ENCODE results near the gene MMD2. TPM values are rescaled to one million over a fixed set of nuclear protein-coding genes. Genes with fewer than 3 reads are reported as not detected.

The MMD2 gene
- total and polyA plus RNA-seq, 2 donors (not counting 1 experiment from before 2014, with no cell fraction given): not detected

DNA sequence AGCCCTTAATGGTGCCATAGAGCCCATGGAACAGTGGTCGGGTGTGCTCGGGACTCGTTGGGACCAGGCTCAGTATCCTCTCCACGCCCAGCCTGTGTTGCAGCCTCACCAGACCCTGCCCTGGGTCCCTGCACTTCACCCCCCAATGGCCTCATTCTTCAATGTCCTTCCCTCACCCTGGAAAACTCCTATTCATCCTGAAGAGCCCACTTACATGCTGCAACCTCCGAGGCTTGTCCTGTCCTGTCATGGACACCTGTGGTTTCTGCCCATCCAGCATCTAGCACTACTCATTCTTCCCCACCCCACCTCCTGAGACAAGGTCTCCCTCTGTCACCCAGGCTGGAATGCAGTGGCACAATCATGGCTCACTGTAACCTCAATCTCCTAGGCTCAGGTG, 7.7 kb downstream of the MMD2 start:
- H3K27ac ChIP-seq (ENCODE audit: low read length in 2 of 2): no peak overlapping the region
- no peak overlapping the region for H3K9ac ChIP-seq (ENCODE audit: low read length)
- Mint-ChIP-seq H3K4me3 (no peak overlapping the region), H3K27me3 (peaks cover 36% of the 10 kb centered on the region), H3K9me3 (ENCODE audit: insufficient read depth) (peaks cover 3% of the 10 kb centered on the region), H3K4me1 (no peaks in the 10 kb centered on the region), H3K27ac (no peak overlapping the region)
- intact Hi-C loops (cut with micrococcal nuclease): no loop called here
- H3K27me3 ChIP-seq (replicated peaks in 1 of 4; ENCODE audit: control extremely low read depth in 1 of 4, control insufficient read depth in 3 of 4, insufficient read depth in 4 of 4, low read length in 3 of 4): peaks cover 0 to 24% (median 1%) of the 10 kb centered on the region in 4 experiments
- WGBS (ENCODE audit: insufficient coverage): 74% methylated on average over 5 of the region's 5 CpGs
- H3K4me2 ChIP-seq (replicated peaks; ENCODE audit: low read depth, low read length, poor library complexity, severe bottlenecking): no peak overlapping the region
- no peaks in the 10 kb centered on the region for H3K36me3 ChIP-seq (replicated peaks in 1 of 2; ENCODE audit: control extremely low read depth in 1 of 2, control insufficient read depth in 1 of 2, extremely low read depth in 1 of 2, insufficient read depth in 2 of 2, low read length in 1 of 2)
- TF ChIP-seq EZH2 (IDR thresholded peaks at IDR 0.05; ENCODE audit: borderline replicate concordance, insufficient read depth, low read depth, low read length, poor library complexity, severe bottlenecking): no peak
- TF ChIP-seq, protein P1, sequence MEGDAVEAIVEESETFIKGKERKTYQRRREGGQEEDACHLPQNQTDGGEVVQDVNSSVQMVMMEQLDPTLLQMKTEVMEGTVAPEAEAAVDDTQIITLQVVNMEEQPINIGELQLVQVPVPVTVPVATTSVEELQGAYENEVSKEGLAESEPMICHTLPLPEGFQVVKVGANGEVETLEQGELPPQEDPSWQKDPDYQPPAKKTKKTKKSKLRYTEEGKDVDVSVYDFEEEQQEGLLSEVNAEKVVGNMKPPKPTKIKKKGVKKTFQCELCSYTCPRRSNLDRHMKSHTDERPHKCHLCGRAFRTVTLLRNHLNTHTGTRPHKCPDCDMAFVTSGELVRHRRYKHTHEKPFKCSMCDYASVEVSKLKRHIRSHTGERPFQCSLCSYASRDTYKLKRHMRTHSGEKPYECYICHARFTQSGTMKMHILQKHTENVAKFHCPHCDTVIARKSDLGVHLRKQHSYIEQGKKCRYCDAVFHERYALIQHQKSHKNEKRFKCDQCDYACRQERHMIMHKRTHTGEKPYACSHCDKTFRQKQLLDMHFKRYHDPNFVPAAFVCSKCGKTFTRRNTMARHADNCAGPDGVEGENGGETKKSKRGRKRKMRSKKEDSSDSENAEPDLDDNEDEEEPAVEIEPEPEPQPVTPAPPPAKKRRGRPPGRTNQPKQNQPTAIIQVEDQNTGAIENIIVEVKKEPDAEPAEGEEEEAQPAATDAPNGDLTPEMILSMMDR (IDR thresholded peaks at IDR 0.05): no peak
- H3K9me3 ChIP-seq (ENCODE audit: control extremely low read depth in 1 of 3, control insufficient read depth in 2 of 3, insufficient read depth in 1 of 3, low read length in 2 of 3): peaks cover 0 to 22% (median 3%) of the 10 kb centered on the region in 3 donors
- H3K79me2 ChIP-seq (ENCODE audit: control insufficient read depth, insufficient read depth, low read length): no peaks in the 10 kb centered on the region
- H4K20me1 ChIP-seq (ENCODE audit: control insufficient read depth, insufficient read depth, low read length, poor library complexity, severe bottlenecking): no peaks in the 10 kb centered on the region
- ATAC-seq (ENCODE audit: low read depth) (no peak), DNase-seq (no peak)
- no peaks in the 10 kb centered on the region for H3K4me1 ChIP-seq (ENCODE audit: control insufficient read depth in 2 of 2, insufficient read depth in 2 of 2, low read length in 2 of 2)
- ChIA-PET CTCF (no interaction called here), POLR2A (no interaction called here)
- H3K4me3 ChIP-seq (ENCODE audit: control extremely low read depth in 1 of 5, extremely low read depth in 1 of 5, insufficient read depth in 1 of 5, low read depth in 2 of 5, low read length in 4 of 5): no peak overlapping the region
- H2AFZ ChIP-seq (ENCODE audit: insufficient read depth, low read depth, low read length, poor library complexity, severe bottlenecking): no peak overlapping the region

DNA sequence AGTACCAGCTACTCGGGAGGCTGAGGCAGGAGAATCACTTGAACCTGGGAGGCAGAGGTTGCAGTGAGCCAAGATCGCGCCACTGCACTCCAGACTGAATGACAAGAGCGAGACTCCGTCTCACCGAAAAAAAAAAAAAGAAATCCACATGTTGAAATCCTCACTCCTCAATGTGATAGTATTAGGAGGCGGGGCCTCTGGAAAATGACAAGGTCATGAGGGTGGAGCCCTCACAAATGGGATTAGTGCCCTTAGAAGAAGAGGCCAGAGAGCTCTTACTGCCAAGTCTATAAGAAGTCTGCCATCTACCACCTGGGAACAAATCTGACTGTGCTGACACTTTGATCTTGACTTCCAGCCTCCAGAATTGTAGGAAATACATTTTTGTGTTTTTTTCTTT, 10.6 kb downstream of the MMD2 start:
- Mint-ChIP-seq H3K9me3 (ENCODE audit: insufficient read depth) (peaks cover 3% of the 10 kb centered on the region), H3K4me3 (no peak overlapping the region), H3K4me1 (no peaks in the 10 kb centered on the region), H3K27ac (no peak overlapping the region), H3K27me3 (peaks cover 29% of the 10 kb centered on the region)
- ChIA-PET POLR2A (no interaction called here), CTCF (interaction anchor here (0.6 kb wide), 1 partner anchor 113 kb away, joined by 3 read pairs; no protein-coding TSS in a partner anchor)
- TF ChIP-seq EZH2 (IDR thresholded peaks at IDR 0.05; ENCODE audit: borderline replicate concordance, insufficient read depth, low read depth, low read length, poor library complexity, severe bottlenecking): no peak
- TF ChIP-seq, protein P1 (IDR thresholded peaks at IDR 0.05): no peak
- no peak overlapping the region for H3K4me2 ChIP-seq (replicated peaks; ENCODE audit: low read depth, low read length, poor library complexity, severe bottlenecking)
- H3K27ac ChIP-seq (ENCODE audit: low read length in 2 of 2): no peak overlapping the region
- H3K9ac ChIP-seq (ENCODE audit: low read length): no peak overlapping the region
- DNase-seq (no peak), ATAC-seq (ENCODE audit: low read depth) (no peak)
- 86% methylated on average over 1 of the region's 7 CpGs for WGBS (ENCODE audit: insufficient coverage)
- H2AFZ ChIP-seq (ENCODE audit: insufficient read depth, low read depth, low read length, poor library complexity, severe bottlenecking): no peak overlapping the region
- no peaks in the 10 kb centered on the region for H3K79me2 ChIP-seq (ENCODE audit: control insufficient read depth, insufficient read depth, low read length)
- H3K4me1 ChIP-seq (ENCODE audit: control insufficient read depth in 2 of 2, insufficient read depth in 2 of 2, low read length in 2 of 2): no peaks in the 10 kb centered on the region
- peaks cover 0 to 12% (median 1%) of the 10 kb centered on the region in 4 experiments for H3K27me3 ChIP-seq (replicated peaks in 1 of 4; ENCODE audit: control extremely low read depth in 1 of 4, control insufficient read depth in 3 of 4, insufficient read depth in 4 of 4, low read length in 3 of 4)
- no peaks in the 10 kb centered on the region for H3K36me3 ChIP-seq (replicated peaks in 1 of 2; ENCODE audit: control extremely low read depth in 1 of 2, control insufficient read depth in 1 of 2, extremely low read depth in 1 of 2, insufficient read depth in 2 of 2, low read length in 1 of 2)
- peaks cover 0 to 22% (median 3%) of the 10 kb centered on the region in 3 donors for H3K9me3 ChIP-seq (ENCODE audit: control extremely low read depth in 1 of 3, control insufficient read depth in 2 of 3, insufficient read depth in 1 of 3, low read length in 2 of 3)
- no peak overlapping the region for H3K4me3 ChIP-seq (ENCODE audit: control extremely low read depth in 1 of 5, extremely low read depth in 1 of 5, insufficient read depth in 1 of 5, low read depth in 2 of 5, low read length in 4 of 5)
- H4K20me1 ChIP-seq (ENCODE audit: control insufficient read depth, insufficient read depth, low read length, poor library complexity, severe bottlenecking): no peaks in the 10 kb centered on the region
- intact Hi-C loops (cut with micrococcal nuclease): no loop called here

All from B cell (primary cell).